GM18909 (cell line): ENCODE results near the gene SGCA.

Experiments used
- ATAC-seq: cut with Tn5 transposase; IDR thresholded peaks from one replicate; pipeline ENCODE4 v1.9.1; 2021; ENCODE audit warnings: mild to moderate bottlenecking; ENCODE audit not compliant: unreplicated experiment, poor library complexity

Gene SGCA

GRCh38 chr17:50219342-50219741 lies 53.5 kb downstream of the SGCA start:
- ATAC-seq, result no peak

DNA sequence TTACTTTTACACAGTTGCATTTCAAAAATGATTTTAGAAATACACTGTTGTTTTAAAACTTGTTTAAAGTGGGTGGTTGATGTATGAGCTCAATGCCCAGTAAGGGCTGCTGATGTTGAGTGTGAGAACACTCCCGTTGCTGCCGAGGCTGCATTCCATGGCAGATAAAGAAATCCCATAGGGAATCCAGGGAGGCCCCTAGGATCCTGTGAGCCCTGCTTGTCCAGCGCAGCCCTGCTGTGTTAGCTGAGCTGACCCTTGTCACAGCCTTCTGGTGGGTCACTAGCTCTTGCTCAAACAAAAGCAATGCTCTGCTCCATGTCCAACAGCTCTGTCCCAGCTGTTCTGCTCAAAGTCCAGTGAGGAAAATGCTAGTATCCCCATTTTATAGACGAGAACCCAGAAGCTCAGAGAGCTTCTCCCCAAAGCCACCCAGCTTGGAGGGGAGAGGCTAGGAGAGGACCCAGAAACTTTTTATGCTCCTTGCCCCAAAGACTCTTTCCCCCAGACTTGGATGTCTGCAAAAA lies 54.2 kb downstream of the SGCA start:
- no peak for ATAC-seq

GRCh38 chr17:50220811-50221210 lies 55.0 kb downstream of the SGCA start:
- no peak for ATAC-seq

DNA sequence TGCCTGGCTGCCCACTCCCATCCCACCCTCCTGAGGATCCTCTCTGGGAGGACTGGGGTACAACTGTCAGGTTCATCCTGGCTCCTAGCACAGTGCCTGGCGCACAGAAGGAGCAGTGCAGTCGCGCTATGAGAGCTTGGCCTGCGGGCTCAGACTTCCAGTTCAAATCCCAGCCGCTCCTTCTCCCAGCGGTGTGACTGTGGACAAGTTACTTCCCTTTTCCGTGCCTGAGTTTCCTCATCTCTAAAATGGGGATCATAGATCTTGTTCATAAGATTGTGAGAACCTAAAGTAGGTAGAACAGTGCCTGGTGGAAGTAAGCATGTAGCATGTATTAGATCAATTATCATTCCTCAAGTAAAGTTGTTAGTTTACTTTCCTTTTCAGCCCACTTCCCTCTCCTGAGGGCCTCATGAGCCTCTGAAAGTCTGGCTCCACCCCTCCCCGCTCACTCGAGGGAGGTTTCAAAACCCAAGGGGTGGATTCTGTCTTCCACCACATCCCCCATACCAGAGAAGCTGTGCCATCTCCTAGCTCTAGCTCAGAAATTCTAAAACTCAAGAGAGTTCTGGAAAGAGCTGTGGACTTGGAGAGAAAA lies 55.6 kb downstream of the SGCA start:
- no peak for ATAC-seq

DNA sequence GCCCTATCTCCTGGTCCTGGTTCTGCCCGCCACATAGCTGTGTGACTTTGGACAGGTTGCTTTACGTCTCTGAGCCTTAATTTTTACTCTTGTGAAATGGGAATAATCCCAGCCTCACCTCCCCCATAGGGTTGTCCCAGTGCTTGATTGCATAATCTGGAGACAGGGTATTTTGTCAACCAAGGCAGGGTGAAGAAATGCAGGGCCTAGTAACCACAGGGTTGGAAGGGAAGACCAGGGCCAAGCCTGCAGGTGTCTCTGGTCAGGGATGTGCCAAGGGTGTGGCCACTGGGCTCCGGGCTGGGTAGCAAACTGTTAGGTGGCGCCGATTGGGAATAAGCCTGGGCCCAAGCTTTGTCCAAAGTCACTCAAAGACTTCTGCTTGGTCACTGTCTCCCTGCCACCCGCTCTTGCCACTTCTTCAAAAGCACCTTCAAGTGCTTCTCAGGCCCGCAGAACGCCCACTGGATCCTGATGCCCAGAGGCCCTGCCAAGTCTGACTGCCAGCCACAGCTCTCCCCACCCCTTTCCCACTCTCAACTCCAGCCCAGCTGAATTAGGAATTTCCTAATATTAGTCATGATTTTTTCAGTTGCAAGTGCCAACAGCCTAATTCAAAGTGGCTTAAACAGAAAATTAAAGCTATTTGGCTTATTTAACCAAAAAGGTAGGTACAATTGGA lies 56.2 kb downstream of the SGCA start:
- no peak for ATAC-seq

DNA sequence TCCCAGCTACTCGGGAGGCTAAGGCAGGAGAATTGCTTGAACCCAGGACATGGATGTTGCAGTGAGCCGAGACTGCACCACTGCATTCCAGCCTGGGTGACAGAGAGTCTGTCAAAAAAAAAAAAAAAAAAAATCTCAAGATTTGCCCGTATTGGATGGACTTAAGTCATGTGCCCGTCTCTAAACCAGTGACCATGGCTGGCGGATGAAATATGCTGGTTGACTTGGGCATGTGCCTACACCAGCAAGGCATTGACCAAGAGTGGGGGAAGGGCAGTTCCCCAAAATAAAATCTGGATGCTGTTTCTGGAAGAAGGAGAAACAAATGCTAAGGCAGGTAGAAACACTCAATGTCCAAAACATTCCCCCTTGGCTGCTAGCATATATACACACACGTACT lies 57.1 kb downstream of the SGCA start:
- ATAC-seq, result no peak
